Karpas-422 (cell line): Measurements from ENCODE around the gene TIFAB. TPM values are rescaled to one million over a fixed set of nuclear protein-coding genes. Genes with fewer than 3 reads are reported as not detected.

Experiments
- DNase-seq: peaks from one replicate; pipeline ENCODE4 v3.0.0-alpha.2; 2015
- H2AFZ ChIP-seq: fragments of 200-600 bp; sonication (generic); 2 replicates; pipeline ENCODE4 v1.6.1; 2014; ENCODE audit warnings: antibody characterized with exemption, low read length, mixed read lengths
- H3K27ac ChIP-seq: fragments of 200-600 bp; sonication (generic); 2 replicates; pipeline ENCODE4 v1.5.1; 2014; ENCODE audit warnings: mild to moderate bottlenecking, low read length, moderate library complexity
- H3K27me3 ChIP-seq: fragments of 200-600 bp; sonication (generic); 2 replicates; pipeline ENCODE4 v1.6.1; 2014; ENCODE audit warnings: low read length, mixed read lengths
- H3K36me3 ChIP-seq: fragments of 200-600 bp; sonication (generic); 2 replicates; pipeline ENCODE4 v1.6.1; 2014; ENCODE audit warnings: low read length, mixed read lengths; ENCODE audit not compliant: insufficient read depth
- H3K4me1 ChIP-seq: fragments of 200-600 bp; sonication (generic); 2 replicates; pipeline ENCODE4 v1.6.1; 2014; ENCODE audit warnings: mild to moderate bottlenecking, low read length, mixed read lengths
- H3K4me2 ChIP-seq: fragments of 200-600 bp; sonication (generic); 2 replicates; pipeline ENCODE4 v1.6.1; 2014; ENCODE audit warnings: low read length, low read depth, mild to moderate bottlenecking; ENCODE audit not compliant: poor library complexity, severe bottlenecking
- H3K4me3 ChIP-seq: fragments of 200-600 bp; sonication (generic); 2 replicates; pipeline ENCODE4 v1.5.1; 2014; ENCODE audit warnings: mild to moderate bottlenecking, antibody characterized with exemption, low read length, mixed read lengths
- H3K79me2 ChIP-seq: fragments of 200-600 bp; sonication (generic); 2 replicates; pipeline ENCODE4 v1.6.1; 2014; ENCODE audit warnings: mild to moderate bottlenecking, low read length, mixed read lengths
- H3K9ac ChIP-seq: fragments of 200-600 bp; sonication (generic); 2 replicates; pipeline ENCODE4 v1.6.0; 2014; ENCODE audit warnings: low read length
- H3K9me2 ChIP-seq: fragments of 200-600 bp; sonication (generic), shearing (Covaris generic); replicated peaks from 2 replicates; pipeline ENCODE4 v1.6.0; 2014; ENCODE audit warnings: mild to moderate bottlenecking, low read length, moderate library complexity; ENCODE audit not compliant: insufficient read depth
- H3K9me3 ChIP-seq: fragments of 300-700, 200-600 bp; sonication (generic); 2 replicates; pipeline ENCODE4 v1.6.1; 2014; ENCODE audit warnings: low read length, mixed read lengths
- H4K20me1 ChIP-seq: fragments of 200-600 bp; sonication (generic); 2 replicates; pipeline ENCODE4 v1.6.1; 2014; ENCODE audit warnings: mild to moderate bottlenecking, antibody characterized with exemption, low read length, low read depth; ENCODE audit not compliant: insufficient read depth
- total RNA-seq: library from RNA; depleted of rRNA; stranded (reverse); fragments of >200 nt; shearing (Covaris generic); gene quantifications from 2 replicates; pipeline ENCODE4 v1.2.3, GENCODE V29; 2014; ENCODE audit warnings: low replicate concordance

Gene TIFAB
- total RNA-seq, 1 experiment from 2014 or later: not detected

DNA sequence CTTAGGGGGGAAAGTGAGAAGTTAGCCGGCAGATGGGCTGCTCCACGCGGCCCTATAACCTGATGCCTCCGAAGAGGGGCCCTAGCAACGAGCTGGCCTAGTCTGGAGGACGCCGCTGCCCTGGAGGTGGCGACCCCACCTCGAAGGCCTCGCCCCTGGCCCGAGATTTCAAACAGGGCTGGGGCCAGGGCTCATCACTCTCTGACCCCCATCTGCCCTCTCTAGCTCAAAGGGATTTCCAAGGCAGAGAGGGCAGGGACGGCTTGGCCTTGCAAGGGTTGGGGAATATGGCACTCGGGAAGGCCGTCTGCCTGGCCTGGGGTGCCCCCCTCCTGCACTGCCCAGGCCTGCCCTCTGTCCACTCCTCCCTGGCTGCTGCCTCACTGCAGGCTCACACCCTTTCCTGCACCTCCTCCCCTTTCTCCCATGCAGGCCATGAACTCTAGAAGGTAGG is 25.5 kb upstream of the TIFAB start:
- H3K36me3 ChIP-seq: no peaks in the 10 kb centered on the region
- DNase-seq: no peak
- H3K27ac ChIP-seq: no peak overlapping the region
- no peaks in the 10 kb centered on the region for H3K9me3 ChIP-seq
- no peaks in the 10 kb centered on the region for H4K20me1 ChIP-seq
- H3K4me3 ChIP-seq: no peak overlapping the region
- no peaks in the 10 kb centered on the region for H3K79me2 ChIP-seq
- H3K4me1 ChIP-seq: no peaks in the 10 kb centered on the region
- H3K27me3 ChIP-seq: no peaks in the 10 kb centered on the region
- H3K9me2 ChIP-seq: no peaks in the 10 kb centered on the region
- H3K9ac ChIP-seq: no peak overlapping the region
- H3K4me2 ChIP-seq: no peak overlapping the region
- no peak overlapping the region for H2AFZ ChIP-seq

DNA sequence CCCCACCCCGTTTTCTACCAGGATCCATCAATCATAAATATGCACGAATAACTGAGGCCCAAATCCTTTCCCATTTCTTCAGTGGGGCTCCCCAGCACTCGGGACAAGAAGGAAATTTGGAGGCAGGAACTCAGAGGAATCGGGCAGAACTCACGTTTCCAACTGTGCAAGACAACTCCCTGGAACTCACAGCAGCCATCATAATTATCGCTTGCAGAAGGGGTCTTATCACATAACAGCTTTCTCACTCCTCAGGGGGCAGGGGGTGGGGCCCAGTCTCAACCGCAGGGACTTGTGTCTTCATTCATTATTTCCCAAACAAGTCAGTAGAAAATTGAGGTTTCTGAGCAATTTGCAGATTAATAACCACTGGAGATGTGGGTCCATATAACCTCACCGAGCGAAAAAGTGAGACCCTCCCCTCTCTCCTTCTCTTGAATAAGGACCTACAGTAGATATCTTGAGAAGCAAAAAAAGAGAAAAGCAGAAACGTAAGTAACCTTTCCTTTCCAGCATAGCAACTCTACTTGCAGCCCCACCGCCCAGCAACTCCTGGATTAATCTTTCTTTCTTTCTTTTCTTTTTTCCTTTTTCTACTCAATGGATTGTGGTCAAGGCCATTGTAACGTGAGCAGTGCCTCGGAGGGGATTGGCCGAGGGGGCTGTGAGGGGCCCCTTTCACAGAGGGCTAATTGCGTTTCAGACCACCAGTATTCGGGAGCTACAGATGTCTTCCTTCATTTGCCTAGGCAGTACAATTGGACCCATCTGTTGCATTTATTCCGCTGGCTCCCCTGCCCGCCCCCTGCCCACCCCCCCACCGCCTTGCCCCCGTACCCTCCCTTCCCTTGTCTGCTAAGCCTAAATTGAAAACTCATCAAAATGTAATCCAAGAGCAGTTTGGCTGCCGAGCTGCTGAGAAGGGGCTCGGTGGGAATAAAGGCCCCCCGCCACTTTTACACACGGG is 24.7 kb upstream of the TIFAB start:
- no peak for DNase-seq
- H3K36me3 ChIP-seq: no peaks in the 10 kb centered on the region
- H3K4me3 ChIP-seq: no peak overlapping the region
- no peaks in the 10 kb centered on the region for H3K79me2 ChIP-seq
- no peaks in the 10 kb centered on the region for H3K9me3 ChIP-seq
- H3K4me1 ChIP-seq: no peaks in the 10 kb centered on the region
- no peak overlapping the region for H3K27ac ChIP-seq
- H2AFZ ChIP-seq: no peak overlapping the region
- H3K4me2 ChIP-seq: no peak overlapping the region
- no peaks in the 10 kb centered on the region for H3K9me2 ChIP-seq
- H3K27me3 ChIP-seq: no peaks in the 10 kb centered on the region
- H3K9ac ChIP-seq: no peak overlapping the region
- H4K20me1 ChIP-seq: no peaks in the 10 kb centered on the region

GRCh38 chr5:135473956-135474670 is 22.0 kb upstream of the TIFAB start:
- Histone ChIP-seq H4K20me1 (no peaks in the 10 kb centered on the region), H3K79me2 (no peaks in the 10 kb centered on the region), H3K27me3 (no peaks in the 10 kb centered on the region), H2AFZ (no peak overlapping the region), H3K27ac (no peak overlapping the region), H3K4me3 (no peak overlapping the region), H3K4me1 (no peaks in the 10 kb centered on the region), H3K9me3 (no peaks in the 10 kb centered on the region), H3K4me2 (no peak overlapping the region), H3K9ac (no peak overlapping the region), H3K36me3 (no peaks in the 10 kb centered on the region), H3K9me2 (no peaks in the 10 kb centered on the region)
- no peak for DNase-seq

DNA sequence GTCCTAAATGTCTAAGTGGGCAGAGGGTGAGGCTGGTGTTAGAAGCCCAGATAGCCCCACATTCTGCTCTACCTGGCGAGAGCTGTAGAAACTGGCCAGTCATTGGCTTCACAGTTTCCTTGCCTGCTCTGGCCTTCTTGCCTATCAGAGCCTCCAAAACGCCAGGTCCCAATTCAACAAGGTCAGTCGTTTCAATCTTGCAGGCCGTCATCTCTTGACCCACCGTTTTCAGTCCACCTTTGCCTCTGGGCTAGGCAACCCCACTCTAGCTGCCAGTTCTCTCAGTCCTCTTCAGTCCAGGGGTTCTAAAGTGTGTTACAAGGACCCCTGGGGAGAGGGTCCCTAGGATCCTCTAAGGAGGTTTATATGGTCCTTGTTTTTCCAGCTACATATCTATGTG is 20.0 kb upstream of the TIFAB start:
- Histone ChIP-seq H3K4me3 (no peak overlapping the region), H3K27ac (no peak overlapping the region), H3K9me2 (no peaks in the 10 kb centered on the region), H3K9me3 (no peaks in the 10 kb centered on the region), H3K9ac (no peak overlapping the region), H3K27me3 (no peaks in the 10 kb centered on the region), H2AFZ (no peak overlapping the region), H4K20me1 (no peaks in the 10 kb centered on the region), H3K79me2 (no peaks in the 10 kb centered on the region), H3K4me1 (no peaks in the 10 kb centered on the region), H3K36me3 (no peaks in the 10 kb centered on the region), H3K4me2 (no peak overlapping the region)
- no peak for DNase-seq

- Histone ChIP-seq H3K4me3 (no peak overlapping the region), H3K9me3 (no peaks in the 10 kb centered on the region), H3K27ac (no peak overlapping the region), H3K79me2 (no peaks in the 10 kb centered on the region), H3K9ac (no peak overlapping the region), H3K36me3 (no peaks in the 10 kb centered on the region), H2AFZ (no peak overlapping the region), H4K20me1 (no peaks in the 10 kb centered on the region), H3K9me2 (no peaks in the 10 kb centered on the region), H3K27me3 (no peaks in the 10 kb centered on the region), H3K4me1 (no peaks in the 10 kb centered on the region), H3K4me2 (no peak overlapping the region)
- no peak for DNase-seq
Measured at GRCh38 chr5:135471726-135472125, 19.6 kb upstream of the TIFAB start.

- Histone ChIP-seq H3K4me3 (no peak overlapping the region), H3K27ac (no peak overlapping the region), H3K9ac (no peak overlapping the region), H3K9me3 (no peaks in the 10 kb centered on the region), H3K4me1 (no peaks in the 10 kb centered on the region), H3K79me2 (no peaks in the 10 kb centered on the region), H3K4me2 (no peak overlapping the region), H4K20me1 (no peaks in the 10 kb centered on the region), H3K9me2 (no peaks in the 10 kb centered on the region), H3K27me3 (no peaks in the 10 kb centered on the region), H2AFZ (no peak overlapping the region), H3K36me3 (no peaks in the 10 kb centered on the region)
- DNase-seq: no peak
Measured at GRCh38 chr5:135469911-135470310, 17.8 kb upstream of the TIFAB start.

DNA sequence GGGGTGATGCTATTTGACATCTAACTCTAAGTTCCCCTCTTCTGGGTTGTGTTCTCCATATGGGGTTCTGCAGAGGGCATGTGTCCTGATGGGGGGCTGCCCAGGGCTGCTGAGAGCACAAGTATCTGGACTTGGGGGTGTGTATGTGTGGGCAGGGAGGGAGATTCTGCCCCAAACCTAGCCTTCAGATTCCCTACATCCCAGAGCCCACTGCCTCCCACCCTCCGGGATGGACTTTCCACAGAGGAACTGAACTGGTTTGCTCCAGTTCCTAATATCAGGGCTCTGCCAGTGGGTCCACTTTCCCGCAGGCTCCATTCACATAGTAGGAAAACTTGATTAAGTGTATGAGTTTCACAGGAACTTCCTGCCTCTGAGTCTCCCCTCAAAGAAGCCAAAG is 16.4 kb upstream of the TIFAB start:
- Histone ChIP-seq H3K4me3 (no peak overlapping the region), H3K4me2 (no peak overlapping the region), H3K27me3 (no peaks in the 10 kb centered on the region), H3K9me2 (no peaks in the 10 kb centered on the region), H2AFZ (no peak overlapping the region), H3K9ac (no peak overlapping the region), H3K79me2 (no peaks in the 10 kb centered on the region), H4K20me1 (no peaks in the 10 kb centered on the region), H3K27ac (no peak overlapping the region), H3K36me3 (no peaks in the 10 kb centered on the region), H3K9me3 (no peaks in the 10 kb centered on the region), H3K4me1 (no peaks in the 10 kb centered on the region)
- DNase-seq: no peak

- Histone ChIP-seq H3K9me3 (no peaks in the 10 kb centered on the region), H3K9me2 (no peaks in the 10 kb centered on the region), H3K36me3 (no peaks in the 10 kb centered on the region), H3K4me1 (no peaks in the 10 kb centered on the region), H2AFZ (no peak overlapping the region), H3K79me2 (no peaks in the 10 kb centered on the region), H3K4me3 (no peak overlapping the region), H3K4me2 (no peak overlapping the region), H3K9ac (no peak overlapping the region), H3K27me3 (no peaks in the 10 kb centered on the region), H4K20me1 (no peaks in the 10 kb centered on the region), H3K27ac (no peak overlapping the region)
- DNase-seq: no peak
Measured at GRCh38 chr5:135467871-135468485, 15.8 kb upstream of the TIFAB start.
